GM12878 (cell line): Measurements from ENCODE around the gene HSP90AB1. TPM values are rescaled to one million over a fixed set of nuclear protein-coding genes. Genes with fewer than 3 reads are reported as not detected.

Source experiments
- ATAC-seq: fragments of 200-7000 bp; cut with Tn5 transposase; 3 replicates; pipeline ENCODE4 v1.9.1; 2020; ENCODE audit warnings: mild to moderate bottlenecking, moderate library complexity
- BruUV-seq: library from RNA; stranded (reverse); fragments of 400-500 nt; replicated peaks from 2 replicates; lab custom pipeline; 2021; lab: Mats Ljungman, UMichigan
- CTCF ChIA-PET: fragments of 300-600 bp; sonication (Branson Sonifier 250); formaldehyde crosslinking; extraction: SDS; loops from one replicate; lab custom pipeline; 2021; ENCODE audit warnings: inconsistent platforms; lab: Yijun Ruan, JAX
- POLR2A ChIA-PET: fragments of 350-600 bp; formaldehyde crosslinking; extraction: SDS; loops from one replicate; lab custom pipeline; 2021; ENCODE audit warnings: inconsistent platforms; lab: Charles Lee
- RAD21 ChIA-PET: fragments of 300-600 bp; sonication (Branson Sonifier 250); formaldehyde crosslinking; loops from one replicate; lab custom pipeline; 2023; ENCODE audit warnings: antibody characterized with exemption; ENCODE audit not compliant: unreplicated experiment; lab: Charles Lee
- SMC1A ChIA-PET: fragments of 300-600 bp; sonication (Branson Sonifier 250); formaldehyde crosslinking; loops from one replicate; lab custom pipeline; 2023; ENCODE audit not compliant: unreplicated experiment, uncharacterized antibody; lab: Charles Lee
- DNase-seq: peaks from one replicate; pipeline ENCODE4 v3.0.0-alpha.2; 2011; ENCODE audit warnings: low read depth, low spot score
- FAIRE-seq: peaks from 3 replicates; lab custom pipeline; 2011; peaks lifted over from hg19 to GRCh38; lab: Jason Lieb, UNC
- H2AFZ ChIP-seq: 2 replicates; pipeline ENCODE4 v1.6.0; 2011; ENCODE audit warnings: low read depth, low read length, control low read depth; ENCODE audit not compliant: control insufficient read depth
- H3K27ac ChIP-seq: 2 replicates; pipeline ENCODE4 v1.5.1; 2011; ENCODE audit warnings: control low read depth; ENCODE audit not compliant: control insufficient read depth, insufficient read depth
- H3K27me3 ChIP-seq, 2 experiments: replicated peaks in 1 of 2; 2 replicates each; pipeline versions ENCODE4 v1.6.0 to v1.6.1; 2011; ENCODE audit warnings: low read length in 1 of 2; ENCODE audit not compliant: control insufficient read depth in 2 of 2, insufficient read depth in 2 of 2
- H3K36me3 ChIP-seq, 2 experiments: 2 replicates each; pipeline ENCODE4 v1.5.1; 2011; ENCODE audit warnings: low read length in 1 of 2; ENCODE audit not compliant: control insufficient read depth in 2 of 2, insufficient read depth in 2 of 2
- H3K4me1 ChIP-seq: 2 replicates; pipeline ENCODE4 v1.6.1; 2011; ENCODE audit warnings: mild to moderate bottlenecking, low read length, moderate library complexity, mixed read lengths; ENCODE audit not compliant: control insufficient read depth, insufficient read depth
- H3K4me2 ChIP-seq: 2 replicates; pipeline ENCODE4 v1.6.0; 2011; ENCODE audit warnings: control low read depth; ENCODE audit not compliant: control insufficient read depth, insufficient read depth
- H3K4me3 ChIP-seq: fragments of 200-600 bp; sonication (generic); 2 replicates; pipeline ENCODE4 v1.5.1; 2016
- H3K79me2 ChIP-seq: 2 replicates; pipeline ENCODE4 v1.6.0; 2011; ENCODE audit warnings: low read length; ENCODE audit not compliant: control insufficient read depth, insufficient read depth
- H3K9ac ChIP-seq: 2 replicates; pipeline ENCODE4 v1.8.0; 2011; ENCODE audit warnings: low read length, control low read depth, mixed read lengths; ENCODE audit not compliant: control insufficient read depth, insufficient read depth
- H3K9me3 ChIP-seq: replicated peaks from 3 replicates; pipeline ENCODE4 v1.5.1; 2011; ENCODE audit warnings: mild to moderate bottlenecking, low read length; ENCODE audit not compliant: control insufficient read depth, insufficient read depth
- H4K20me1 ChIP-seq: 2 replicates; pipeline ENCODE4 v1.6.0; 2011; ENCODE audit not compliant: control insufficient read depth, insufficient read depth
- EP300 ChIP-seq, 2 experiments: fragments of 150-350 bp in 1 of 2; IDR thresholded peaks; 2 replicates each; pipeline ENCODE4 v1.6.1; 2011 to 2012; ENCODE audit warnings: low read depth in 2 of 2, low read length in 2 of 2, borderline replicate concordance in 1 of 2, improper control_type of control experiment in 1 of 2, inconsistent platforms in 1 of 2; ENCODE audit not compliant: control insufficient read depth in 1 of 2
- FOXK2 ChIP-seq: fragments of 450-650 bp; IDR thresholded peaks from 2 replicates; pipeline ENCODE4 v1.6.1; 2017; ENCODE audit warnings: mild to moderate bottlenecking, moderate library complexity
- IRF4 ChIP-seq: IDR thresholded peaks from 2 replicates; pipeline ENCODE4 v1.6.1; 2011; ENCODE audit warnings: low read depth, low read length
- NR2C1 ChIP-seq: fragments of 450-650 bp; IDR thresholded peaks from 2 replicates; pipeline ENCODE4 v1.6.1; 2017; ENCODE audit warnings: antibody characterized with exemption, mild to moderate bottlenecking, moderate library complexity
- POLR2AphosphoS5 ChIP-seq: IDR thresholded peaks from 2 replicates; pipeline ENCODE4 v1.6.1; 2011; ENCODE audit warnings: mild to moderate bottlenecking, low read length, inconsistent platforms
- RCOR1 ChIP-seq: conservative IDR thresholded peaks from 2 replicates; pipeline ENCODE4 v1.6.1; 2012; ENCODE audit warnings: low read depth, low read length, improper control_type of control experiment
- WGBS: methylation state at CpG from one replicate; pipeline ENCODE4 v1.1.6; 2016; ENCODE audit warnings: low lambda C conversion rate; ENCODE audit not compliant: insufficient replicate concordance, insufficient coverage; ENCODE audit errors: missing lambda C conversion rate; 5-methylcytosine and 5-hydroxymethylcytosine counted together
- in situ Hi-C: fragments of 300-500 bp; cut with MboI; formaldehyde crosslinking; loops from 9 replicates; pipeline ENCODE4 v1.14.3; 2018; ENCODE audit warnings: mixed read lengths
- intact Hi-C: fragments of 100-400 bp; cut with micrococcal nuclease; formaldehyde crosslinking; loops from one replicate; pipeline ENCODE4 v1.14.2; 2022; ENCODE audit not compliant: unreplicated experiment
- polyA plus RNA-seq, 11 experiments: library from polyadenylated mRNA; depleted of rRNA in 4 of 11; unstranded in 6 of 11; stranded (reverse) in 5 of 11; fragments of >200 nt; fragmentation: Nextera tagmentation in 4 of 11; fragmentation: Illumina TruSeq in 1 of 11; extraction: Ambion mirVana in 4 of 11; extraction: Trizol in 1 of 11; gene quantifications; 1 replicate in 1 of 11; 2 replicates in 10 of 11; pipeline versions ENCODE4 v1.2.1 to v1.2.3, GENCODE V29; 2011 to 2016; ENCODE audit warnings: inconsistent platforms in 2 of 11, missing spikeins in 2 of 11, low read depth in 1 of 11
- total RNA-seq, 4 experiments: library from RNA; depleted of rRNA in 3 of 4; stranded (reverse); fragments of >200 nt in 3 of 4; fragmentation: Illumina TruSeq in 1 of 4; extraction: Trizol in 1 of 4; gene quantifications; 2 replicates each; pipeline versions ENCODE4 v1.2.1 to v1.2.3, GENCODE V29; 2013 to 2021

Gene HSP90AB1
- total and polyA plus RNA-seq, 10 of the 15 experiments (the other 5 are each of a cell fraction or from before 2014, with no cell fraction given) = 988 to 1,682 (median 1,146) TPM

DNA sequence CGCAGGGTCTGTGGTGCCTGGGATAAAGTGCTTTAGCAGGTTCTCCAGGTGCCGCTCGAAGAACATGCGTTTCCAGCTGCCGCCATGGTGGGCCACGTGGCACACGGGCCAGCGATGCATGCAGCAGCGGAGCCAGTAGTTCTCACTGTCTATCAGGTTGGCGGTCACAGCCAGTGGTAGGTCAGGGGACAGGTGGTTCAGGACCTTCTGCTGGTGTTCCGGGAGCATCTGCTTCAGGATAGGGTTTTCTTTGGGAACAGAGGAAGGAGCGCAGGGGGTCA lies 39.3 kb downstream of the HSP90AB1 start:
- no peaks in the 10 kb centered on the region for H3K4me1 ChIP-seq
- FAIRE-seq = no peak
- CTCF ChIA-PET = interaction anchor here (4.2 kb wide), 1 partner anchor 18 kb away, joined by 22 read pairs; no protein-coding TSS in a partner anchor
- 73% methylated on average over 12 of the region's 12 CpGs for WGBS
- no peaks in the 10 kb centered on the region for H3K36me3 ChIP-seq
- H3K9me3 ChIP-seq = no peaks in the 10 kb centered on the region
- peaks cover 0 to 3% of the 10 kb centered on the region in 2 experiments; a peak in 2 of 4 replicates for H3K27me3 ChIP-seq
- no peak overlapping the region for H3K4me3 ChIP-seq
- no peak overlapping the region for H3K9ac ChIP-seq
- in situ Hi-C loops (no loop called here), intact Hi-C loops (no loop called here)
- POLR2A ChIA-PET = no interaction called here
- H3K27ac ChIP-seq = no peak overlapping the region
- H3K79me2 ChIP-seq = no peaks in the 10 kb centered on the region
- TF ChIP-seq EP300 (IDR thresholded peaks at IDR 0.05; ENCODE audit: borderline replicate concordance in 1 of 2, control insufficient read depth in 1 of 2, low read depth in 2 of 2, low read length in 2 of 2) (no peak), FOXK2 (no peak), NR2C1 (no peak), POLR2AphosphoS5 (no peak)
- TF ChIP-seq, all 136 proteins: peak for 0
- Histone ChIP-seq H3K4me2 (no peak overlapping the region), H4K20me1 (no peaks in the 10 kb centered on the region), H2AFZ (no peak overlapping the region)
- DNase-seq = no peak
- RAD21 ChIA-PET = no interaction called here
- SMC1A ChIA-PET = no interaction called here
- BruUV-seq = no TSS peak
- ATAC-seq = no peak

DNA sequence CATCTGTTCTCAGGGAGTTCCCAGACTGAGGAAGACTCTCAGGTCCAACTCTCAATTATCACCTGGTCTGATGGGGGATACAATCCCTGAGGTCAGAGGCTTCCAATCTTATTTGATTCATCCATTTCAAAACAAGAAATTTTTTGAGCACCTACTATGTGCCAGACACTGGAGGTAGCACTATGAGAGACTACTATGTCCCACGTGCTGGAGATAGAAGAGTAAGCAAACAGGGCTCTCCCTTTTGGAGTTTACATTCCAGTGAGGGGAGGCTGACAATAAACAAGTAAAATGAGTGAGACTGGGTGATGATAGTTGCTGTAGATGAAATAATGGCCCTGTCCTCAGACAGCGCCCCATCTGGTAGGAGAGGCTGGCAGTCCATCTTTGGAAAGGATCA lies 39.8 kb downstream of the HSP90AB1 start:
- Histone ChIP-seq H3K9ac (no peak overlapping the region), H3K4me2 (no peak overlapping the region), H2AFZ (no peak overlapping the region), H3K4me3 (no peak overlapping the region), H3K9me3 (no peaks in the 10 kb centered on the region), H3K36me3 (no peaks in the 10 kb centered on the region), H3K27ac (no peak overlapping the region), H3K27me3 (peaks cover 0 to 3% of the 10 kb centered on the region in 2 experiments; a peak in 2 of 4 replicates), H3K79me2 (no peaks in the 10 kb centered on the region), H4K20me1 (no peaks in the 10 kb centered on the region), H3K4me1 (no peaks in the 10 kb centered on the region)
- ChIA-PET CTCF (interaction anchor here (4.2 kb wide), 1 partner anchor 18 kb away, joined by 22 read pairs; no protein-coding TSS in a partner anchor), POLR2A (no interaction called here), SMC1A (no interaction called here), RAD21 (no interaction called here)
- intact Hi-C loops (no loop called here), in situ Hi-C loops (no loop called here)
- DNase-seq (no peak), ATAC-seq (no peak), FAIRE-seq (no peak)
- BruUV-seq = no TSS peak
- 9% methylated on average over 2 of the region's 2 CpGs for WGBS
- TF ChIP-seq NR2C1 (no peak), IRF4 (no peak), RCOR1 (no peak)
